HG03025 (cell line): ENCODE results near the gene FAM117A.

Experiments
- ATAC-seq: cut with Tn5 transposase; IDR thresholded peaks from one replicate; pipeline ENCODE4 v1.9.1; 2021; ENCODE audit warnings: mild to moderate bottlenecking, moderate library complexity; ENCODE audit not compliant: unreplicated experiment, low FRiP score

FAM117A gene

GRCh38 chr17:49715216-49715615 lies 48.7 kb downstream of the FAM117A start:
- no peak for ATAC-seq

DNA sequence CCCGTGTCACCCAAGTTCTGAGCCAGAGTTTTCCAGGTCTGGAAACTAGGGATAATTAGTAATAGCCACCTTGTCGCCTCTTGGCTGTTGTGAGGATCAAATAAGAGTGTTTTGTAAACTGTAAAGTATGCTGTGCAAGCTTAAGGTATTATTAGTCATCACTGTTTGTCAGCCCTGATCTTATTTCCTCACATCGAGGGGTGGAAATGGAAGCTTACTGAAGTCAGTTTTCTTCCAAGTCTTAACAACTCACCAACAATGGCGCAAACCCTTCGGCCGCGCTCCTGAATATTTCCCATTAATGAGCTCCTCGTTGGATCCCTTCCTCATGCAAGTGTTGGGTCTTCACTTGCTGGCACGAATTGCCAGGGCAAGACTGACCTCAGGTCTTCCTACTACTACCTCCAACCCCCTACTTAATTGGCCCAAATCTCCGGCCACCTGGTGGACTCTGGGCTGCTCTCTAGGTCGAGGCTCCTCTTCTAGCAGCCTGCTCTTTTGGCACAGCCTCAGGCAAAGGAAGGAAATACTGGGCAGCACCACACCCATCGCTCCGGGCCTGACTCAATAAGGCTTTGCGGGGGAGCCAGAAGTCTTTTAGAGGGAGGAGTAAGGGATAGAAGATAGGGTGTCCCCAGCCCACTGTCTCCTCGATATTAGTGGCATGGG lies 55.3 kb downstream of the FAM117A start:
- no peak for ATAC-seq

DNA sequence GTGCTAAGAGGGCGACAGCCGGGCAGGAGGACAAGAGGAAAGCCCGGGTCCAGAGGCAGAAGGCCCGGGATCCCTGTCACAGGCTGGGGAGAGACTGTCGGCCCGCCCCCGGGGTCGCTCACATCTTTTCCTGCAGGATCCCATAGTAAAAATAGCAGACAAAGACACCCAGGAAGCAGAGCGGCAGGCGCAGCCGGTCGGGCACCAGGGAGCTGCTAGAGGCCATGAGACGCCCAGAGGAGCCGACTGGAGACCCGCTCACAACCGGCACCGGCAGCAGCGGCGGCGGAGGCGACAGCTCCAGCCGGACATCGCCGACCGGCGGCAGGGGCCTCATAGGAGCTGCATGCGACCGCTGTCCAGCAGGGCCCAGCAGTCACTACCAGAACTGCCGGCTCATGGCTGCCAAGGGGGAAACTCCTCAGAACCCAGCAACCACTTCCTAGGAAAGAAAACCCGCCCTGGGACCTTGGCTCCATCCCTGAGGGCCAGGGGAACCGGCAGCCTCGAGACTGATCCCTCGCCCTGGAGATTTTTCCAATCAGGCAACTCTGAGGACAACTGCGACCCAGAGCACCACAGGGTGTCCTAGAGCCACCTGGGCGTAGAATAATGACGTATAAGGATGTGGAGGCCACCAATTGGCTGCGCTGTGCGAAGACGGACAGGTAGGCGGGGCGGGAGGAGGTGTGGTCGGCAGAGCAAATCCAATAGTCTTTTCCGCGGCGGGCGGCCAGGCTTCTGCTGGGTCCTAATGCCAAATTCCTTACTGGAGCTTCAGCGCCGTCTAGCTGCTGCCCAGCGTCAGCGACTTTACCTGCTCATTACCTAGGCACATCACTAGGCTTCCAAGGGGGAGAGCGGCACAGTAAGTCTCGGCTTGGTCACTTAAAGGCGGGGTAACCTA lies 56.1 kb downstream of the FAM117A start, which contains the start of gene SLC35B1:
Gene SLC35B1, minus strand, starts transcription at position 357 of the 907 bp plus-strand sequence. Its CDS starts 131 bp downstream, at position 226.
- peak; percentile 85 for ATAC-seq

DNA sequence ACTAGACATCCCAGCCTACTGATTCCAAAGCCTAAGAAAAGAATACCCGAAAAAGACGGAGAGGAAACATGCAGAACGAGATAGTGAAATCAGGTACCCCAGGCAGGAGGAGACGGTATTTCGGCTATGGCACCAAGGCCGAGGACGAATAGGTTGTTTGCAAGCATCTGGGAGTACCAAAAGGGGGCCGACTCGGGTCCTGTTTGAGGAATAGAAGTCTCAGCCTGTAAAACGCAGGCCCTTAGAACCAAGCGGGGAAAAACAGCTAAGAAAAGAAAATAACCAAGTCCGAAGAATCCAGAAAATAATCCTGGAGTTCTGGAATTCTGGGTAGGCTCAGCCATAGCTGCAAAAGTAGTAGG lies 56.7 kb downstream of the FAM117A start:
- ATAC-seq = no peak

- ATAC-seq = no peak
These were observed 58.7 kb downstream of the FAM117A start for GRCh38 chr17:49705254-49705653.

GRCh38 chr17:49703557-49704277 lies 60.2 kb downstream of the FAM117A start:
- no peak for ATAC-seq

- no peak for ATAC-seq
These were observed 63.0 kb downstream of the FAM117A start for GRCh38 chr17:49700960-49701359.

- ATAC-seq = no peak
These were observed 63.9 kb downstream of the FAM117A start for GRCh38 chr17:49699966-49700575.

DNA sequence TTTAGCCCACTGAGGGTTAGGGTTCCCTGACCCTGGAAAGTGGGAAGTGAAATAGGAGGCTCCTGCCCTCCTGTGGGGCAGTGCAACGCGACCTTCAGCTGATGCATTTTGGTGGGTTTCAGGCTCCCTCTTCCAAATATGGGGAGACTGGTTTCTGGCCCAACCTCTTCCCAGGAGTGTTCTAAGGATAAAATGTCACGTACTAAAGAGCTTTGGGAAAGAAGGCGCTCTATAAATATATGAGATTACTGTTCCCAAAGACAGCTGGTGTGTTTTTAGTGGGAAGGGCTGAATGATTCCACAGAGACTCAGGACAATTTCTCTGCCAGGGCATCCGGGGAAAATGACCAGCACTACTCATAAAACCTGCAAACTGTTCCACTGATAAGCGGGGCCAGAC lies 65.9 kb downstream of the FAM117A start:
- no peak for ATAC-seq

DNA sequence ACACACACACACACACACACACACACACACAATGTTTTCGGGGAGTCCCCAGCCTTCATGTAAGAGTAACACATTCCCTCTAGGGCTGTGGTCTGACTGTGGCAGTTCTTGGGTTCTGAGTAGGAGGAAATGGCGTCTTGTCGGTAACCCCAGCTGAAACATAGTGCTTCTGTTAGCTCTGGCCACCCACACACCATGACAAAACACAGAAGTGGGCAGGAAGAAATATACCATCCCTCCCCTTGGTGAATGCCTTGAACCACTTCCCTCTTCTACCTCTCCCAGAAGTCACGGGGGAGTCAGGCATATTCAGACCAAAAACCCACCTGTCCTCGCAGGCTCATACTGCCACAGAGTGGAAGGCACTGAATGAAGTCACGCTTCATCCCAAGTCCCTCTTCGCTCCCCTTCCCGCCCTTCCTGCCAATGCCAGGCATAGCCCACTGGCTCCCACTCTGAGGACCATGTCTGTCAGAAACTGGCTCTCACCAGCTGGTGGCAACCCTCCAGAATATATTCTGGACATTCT lies 67.6 kb downstream of the FAM117A start:
- ATAC-seq = peak; percentile 70

DNA sequence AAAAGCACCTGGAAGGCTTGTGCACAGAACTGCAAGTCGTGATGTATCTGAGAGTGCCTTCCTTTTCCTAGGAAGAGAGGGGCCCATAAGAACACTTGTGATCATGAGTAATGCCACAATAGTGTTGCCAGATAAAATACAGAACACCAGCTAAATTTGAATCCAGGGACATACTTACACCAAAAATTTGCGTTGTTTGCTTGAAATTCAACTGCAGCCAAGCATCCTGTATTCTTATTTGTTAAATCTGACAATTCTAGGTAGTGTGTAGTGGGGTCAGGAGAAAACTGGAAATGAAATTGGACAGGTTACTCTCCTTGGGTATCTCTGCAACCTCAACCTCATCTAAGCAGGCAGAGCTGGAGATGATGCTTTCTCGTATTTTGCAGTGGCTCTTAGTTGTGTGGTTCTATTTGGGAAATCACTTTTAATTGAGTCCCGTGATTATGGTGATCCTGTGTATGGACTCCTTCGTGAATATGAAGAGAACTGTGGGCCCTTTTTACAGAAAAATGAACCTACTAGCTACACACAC lies 68.2 kb downstream of the FAM117A start:
- ATAC-seq = no peak

- no peak for ATAC-seq
These were observed 68.9 kb downstream of the FAM117A start for GRCh38 chr17:49694847-49695697.

DNA sequence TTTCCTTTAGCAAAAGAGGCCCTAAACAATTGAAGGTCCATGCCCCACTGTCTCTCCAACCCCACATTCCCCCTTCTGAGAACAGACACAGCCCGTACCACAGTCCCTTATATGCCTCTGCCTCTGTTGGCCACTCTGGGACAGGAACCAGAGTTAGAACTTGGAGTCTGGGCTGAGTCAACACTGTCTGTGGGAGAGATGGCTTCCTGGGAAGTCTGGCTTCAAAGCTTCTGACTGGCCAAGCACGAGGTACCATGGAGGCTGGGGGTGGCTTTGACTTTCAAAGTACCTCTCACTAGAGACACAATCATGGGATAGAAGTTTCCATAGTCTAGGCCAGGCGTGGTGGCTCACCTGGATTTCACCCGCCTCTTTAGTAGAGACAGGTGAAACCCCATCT lies 71.2 kb downstream of the FAM117A start:
- no peak for ATAC-seq

- ATAC-seq = no peak
These were observed 72.2 kb downstream of the FAM117A start for GRCh38 chr17:49691677-49692191.

- no peak for ATAC-seq
These were observed 72.8 kb downstream of the FAM117A start for GRCh38 chr17:49691086-49691676.

- ATAC-seq = no peak
These were observed 73.7 kb downstream of the FAM117A start for GRCh38 chr17:49690256-49690655.

DNA sequence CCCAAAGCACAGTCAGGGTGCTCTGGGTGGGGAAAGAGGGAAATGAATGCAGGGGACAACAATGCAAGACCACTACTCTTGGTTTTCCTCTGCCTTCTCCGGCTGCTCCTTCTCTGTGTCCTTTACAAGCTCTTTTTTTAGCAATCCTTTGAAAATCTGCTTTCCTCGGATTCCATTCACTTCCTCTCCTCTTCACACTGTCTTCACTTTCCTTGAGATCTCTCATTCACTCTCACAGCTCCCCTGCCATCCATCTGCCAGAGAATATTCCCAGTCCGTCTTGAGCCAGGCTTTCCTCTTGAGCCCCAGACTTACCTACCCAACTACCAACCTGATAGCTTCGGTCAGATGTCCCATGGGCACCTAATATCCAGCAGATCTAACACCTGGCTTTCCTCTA lies 75.1 kb downstream of the FAM117A start:
- no peak for ATAC-seq

DNA sequence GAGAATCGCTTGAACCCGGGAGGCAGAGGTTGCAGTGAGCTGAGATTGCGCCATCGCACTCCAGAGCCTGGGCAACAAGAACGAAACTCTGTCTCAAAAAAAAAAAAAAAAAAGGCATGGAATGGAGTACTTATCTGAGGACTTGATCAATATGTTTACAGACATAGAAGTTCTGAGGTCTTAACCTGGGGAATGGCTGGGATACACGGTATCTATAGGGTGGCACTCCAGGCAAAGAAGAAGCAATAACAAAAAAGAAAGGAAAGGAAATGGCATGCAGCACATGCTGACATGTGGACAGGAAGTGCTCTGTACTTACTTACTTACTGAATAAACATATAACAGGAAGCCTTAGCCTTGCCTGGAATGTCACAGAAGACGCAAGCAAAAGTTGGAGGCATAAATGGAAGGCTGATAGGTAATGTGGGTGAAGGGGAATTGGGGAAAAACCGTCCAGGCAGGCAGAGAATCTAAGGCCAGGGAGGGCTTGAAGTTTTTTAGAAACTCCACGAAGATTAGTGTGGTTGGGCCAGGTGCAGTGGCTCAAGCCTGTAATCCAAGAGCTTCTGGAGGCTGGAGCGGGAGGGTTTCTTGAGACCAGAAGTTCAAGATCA lies 75.9 kb downstream of the FAM117A start:
- no peak for ATAC-seq
